ENCODE measurements around the gene LDAH.

LDAH gene

DNA sequence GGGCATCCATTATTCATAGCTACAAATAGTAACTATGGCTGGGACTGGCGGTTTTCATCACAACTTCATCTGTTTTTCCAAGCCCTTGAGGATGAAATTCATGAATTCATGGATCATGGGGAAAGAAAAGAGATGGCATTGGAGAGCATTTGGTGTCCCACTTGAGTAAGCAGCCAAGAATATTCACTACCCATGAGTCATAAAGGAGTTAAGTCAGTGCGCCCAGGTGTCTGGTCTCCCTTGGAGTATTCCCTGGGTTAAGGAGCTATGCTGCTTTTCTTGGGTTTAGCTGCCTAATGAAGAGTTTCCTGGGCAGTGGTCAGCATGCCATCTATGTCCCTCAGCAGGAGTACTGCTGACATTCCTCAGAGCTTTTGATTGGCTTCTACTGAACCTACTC lies 21.3 kb upstream of the LDAH start:
- no peak overlapping the region for H3K4me3 ChIP-seq (ENCODE audit: low read depth, low read length)
- TF ChIP-seq, protein P1, sequence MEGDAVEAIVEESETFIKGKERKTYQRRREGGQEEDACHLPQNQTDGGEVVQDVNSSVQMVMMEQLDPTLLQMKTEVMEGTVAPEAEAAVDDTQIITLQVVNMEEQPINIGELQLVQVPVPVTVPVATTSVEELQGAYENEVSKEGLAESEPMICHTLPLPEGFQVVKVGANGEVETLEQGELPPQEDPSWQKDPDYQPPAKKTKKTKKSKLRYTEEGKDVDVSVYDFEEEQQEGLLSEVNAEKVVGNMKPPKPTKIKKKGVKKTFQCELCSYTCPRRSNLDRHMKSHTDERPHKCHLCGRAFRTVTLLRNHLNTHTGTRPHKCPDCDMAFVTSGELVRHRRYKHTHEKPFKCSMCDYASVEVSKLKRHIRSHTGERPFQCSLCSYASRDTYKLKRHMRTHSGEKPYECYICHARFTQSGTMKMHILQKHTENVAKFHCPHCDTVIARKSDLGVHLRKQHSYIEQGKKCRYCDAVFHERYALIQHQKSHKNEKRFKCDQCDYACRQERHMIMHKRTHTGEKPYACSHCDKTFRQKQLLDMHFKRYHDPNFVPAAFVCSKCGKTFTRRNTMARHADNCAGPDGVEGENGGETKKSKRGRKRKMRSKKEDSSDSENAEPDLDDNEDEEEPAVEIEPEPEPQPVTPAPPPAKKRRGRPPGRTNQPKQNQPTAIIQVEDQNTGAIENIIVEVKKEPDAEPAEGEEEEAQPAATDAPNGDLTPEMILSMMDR (IDR thresholded peaks at IDR 0.05; ENCODE audit: insufficient read depth, low read depth, low read length, missing control alignments) = no peak
- DNase-seq (ENCODE audit: low read depth) = no peak

DNA sequence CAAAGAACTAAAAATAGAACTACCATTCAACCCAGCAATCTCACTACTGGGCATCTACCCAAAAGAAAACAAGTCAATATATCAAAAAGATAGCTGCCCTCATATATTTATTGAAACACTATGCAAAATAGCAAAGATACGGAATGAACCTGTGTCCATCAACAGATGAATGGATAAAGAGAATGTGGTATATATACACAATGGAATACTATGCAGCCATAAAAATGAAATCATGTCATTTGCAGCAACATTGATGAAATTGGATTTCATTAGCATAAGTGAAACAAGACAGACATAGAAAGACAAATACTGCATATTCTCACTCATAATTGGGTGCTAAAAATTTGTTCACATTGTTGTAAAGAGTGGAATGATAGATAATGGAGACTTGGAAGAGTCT lies 16.2 kb upstream of the LDAH start:
- DNase-seq (ENCODE audit: low read depth) = no peak
- H3K4me3 ChIP-seq (ENCODE audit: low read depth, low read length) = no peak overlapping the region
- TF ChIP-seq, protein P1 (IDR thresholded peaks at IDR 0.05; ENCODE audit: insufficient read depth, low read depth, low read length, missing control alignments) = no peak

DNA sequence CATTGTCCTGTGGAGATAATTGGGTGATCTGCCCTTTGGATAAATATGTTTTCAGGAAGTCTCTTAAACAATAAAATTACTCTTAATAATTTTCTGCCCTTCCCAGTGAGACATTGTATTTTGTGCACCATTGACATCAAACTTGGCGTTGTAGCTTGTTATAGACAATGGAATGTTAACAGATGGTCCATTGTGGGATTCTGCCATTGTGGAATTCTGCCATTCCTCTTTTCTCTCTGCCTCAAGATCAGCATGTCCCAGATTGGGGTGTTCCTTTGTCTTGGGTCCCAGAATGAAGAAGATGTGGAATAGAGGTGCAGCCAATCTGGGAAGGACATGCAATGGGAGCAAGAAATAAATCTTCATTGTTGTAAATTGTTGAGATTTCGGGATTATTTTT lies 15.1 kb upstream of the LDAH start:
- no peak overlapping the region for H3K4me3 ChIP-seq (ENCODE audit: low read depth, low read length)
- DNase-seq (ENCODE audit: low read depth) = no peak
- TF ChIP-seq, protein P1 (IDR thresholded peaks at IDR 0.05; ENCODE audit: insufficient read depth, low read depth, low read length, missing control alignments) = no peak

DNA sequence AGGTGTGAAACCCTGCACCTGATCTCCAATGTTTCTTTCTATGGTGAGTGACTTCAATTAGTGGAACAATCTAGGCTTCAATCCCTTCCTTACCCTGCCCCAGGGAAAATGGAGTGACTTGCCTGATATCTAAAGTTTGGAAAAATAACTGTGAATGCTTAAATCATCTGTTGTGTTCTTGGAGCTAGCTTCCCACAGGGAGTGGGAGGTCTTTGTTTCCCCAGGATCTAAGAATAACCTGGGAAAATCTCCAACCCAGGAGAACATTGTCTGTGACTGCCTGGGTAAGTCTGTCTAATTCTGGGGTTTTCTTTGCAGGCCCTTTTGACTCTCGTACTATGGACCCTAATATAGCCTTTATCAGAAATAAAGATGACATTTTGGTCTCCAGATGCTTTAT lies 13.6 kb upstream of the LDAH start:
- H3K4me3 ChIP-seq (ENCODE audit: low read depth, low read length) = no peak overlapping the region
- no peak for DNase-seq (ENCODE audit: low read depth)
- TF ChIP-seq, protein P1 (IDR thresholded peaks at IDR 0.05; ENCODE audit: insufficient read depth, low read depth, low read length, missing control alignments) = no peak

DNA sequence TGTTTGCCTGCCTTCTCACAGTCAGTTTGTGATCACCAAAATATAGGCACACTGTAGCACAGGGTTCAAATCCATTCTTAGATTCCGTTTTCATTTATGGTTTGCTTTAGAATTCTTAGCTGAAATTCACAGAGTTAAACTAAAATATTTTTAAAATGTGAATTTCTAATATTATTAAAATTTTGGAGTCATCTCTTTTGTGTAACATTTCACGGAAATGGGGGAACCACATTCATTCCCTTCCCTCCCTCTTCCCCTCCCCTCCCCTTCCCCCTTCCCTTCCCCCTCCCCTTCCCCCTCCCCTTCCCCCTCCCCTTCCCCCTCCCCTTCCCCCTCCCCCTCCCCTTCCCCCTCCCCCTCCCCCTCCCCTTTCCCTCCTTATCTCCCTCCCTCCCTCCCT lies 11.4 kb upstream of the LDAH start:
- no peak overlapping the region for H3K4me3 ChIP-seq (ENCODE audit: low read depth, low read length)
- TF ChIP-seq, protein P1 (IDR thresholded peaks at IDR 0.05; ENCODE audit: insufficient read depth, low read depth, low read length, missing control alignments) = no peak
- DNase-seq (ENCODE audit: low read depth) = no peak

DNA sequence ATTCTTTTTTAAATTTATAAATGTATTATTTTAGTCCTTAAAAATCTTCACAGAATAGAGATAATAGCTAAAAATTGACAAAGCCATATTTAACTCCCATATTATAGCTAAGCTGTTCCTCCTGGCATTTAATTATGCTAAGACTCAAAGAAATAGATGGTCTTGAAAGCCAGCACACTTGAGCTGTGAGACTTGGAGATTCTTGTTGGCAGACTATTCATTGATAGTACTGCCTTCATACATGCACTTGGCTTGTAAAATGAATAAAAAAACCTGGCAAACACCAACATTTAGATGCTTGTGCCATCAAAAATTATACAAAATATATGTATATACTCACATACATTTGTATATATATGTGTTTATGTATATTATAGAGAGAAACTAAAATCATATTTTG lies 9.7 kb upstream of the LDAH start:
- H3K4me3 ChIP-seq (ENCODE audit: low read depth, low read length) = no peak overlapping the region
- TF ChIP-seq, protein P1 (IDR thresholded peaks at IDR 0.05; ENCODE audit: insufficient read depth, low read depth, low read length, missing control alignments) = no peak
- DNase-seq (ENCODE audit: low read depth) = no peak

DNA sequence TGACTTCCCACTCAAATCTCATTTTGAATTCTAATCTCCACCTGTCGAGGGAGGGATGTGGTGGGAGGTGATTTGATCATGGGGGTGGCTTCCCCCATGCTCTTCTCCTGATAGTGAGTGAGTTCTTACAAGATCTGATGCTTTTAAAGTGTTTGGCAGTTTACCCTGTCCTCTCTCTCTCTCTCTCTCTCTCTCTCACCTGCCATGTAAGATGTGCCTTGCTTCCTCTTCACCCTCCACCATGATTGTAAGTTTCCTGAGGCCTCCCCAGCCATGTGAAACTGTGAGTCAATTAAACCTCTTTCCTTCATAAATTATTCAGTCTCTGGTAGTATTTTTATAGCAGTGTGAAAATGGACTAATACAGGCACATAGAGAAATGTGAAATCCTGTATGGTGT lies 7.0 kb upstream of the LDAH start:
- TF ChIP-seq, protein P1 (IDR thresholded peaks at IDR 0.05; ENCODE audit: insufficient read depth, low read depth, low read length, missing control alignments) = no peak
- no peak for DNase-seq (ENCODE audit: low read depth)
- H3K4me3 ChIP-seq (ENCODE audit: low read depth, low read length) = no peak overlapping the region
